ENCODE measurements around the gene UBE2V1.

- TF ChIP-seq, protein P1, sequence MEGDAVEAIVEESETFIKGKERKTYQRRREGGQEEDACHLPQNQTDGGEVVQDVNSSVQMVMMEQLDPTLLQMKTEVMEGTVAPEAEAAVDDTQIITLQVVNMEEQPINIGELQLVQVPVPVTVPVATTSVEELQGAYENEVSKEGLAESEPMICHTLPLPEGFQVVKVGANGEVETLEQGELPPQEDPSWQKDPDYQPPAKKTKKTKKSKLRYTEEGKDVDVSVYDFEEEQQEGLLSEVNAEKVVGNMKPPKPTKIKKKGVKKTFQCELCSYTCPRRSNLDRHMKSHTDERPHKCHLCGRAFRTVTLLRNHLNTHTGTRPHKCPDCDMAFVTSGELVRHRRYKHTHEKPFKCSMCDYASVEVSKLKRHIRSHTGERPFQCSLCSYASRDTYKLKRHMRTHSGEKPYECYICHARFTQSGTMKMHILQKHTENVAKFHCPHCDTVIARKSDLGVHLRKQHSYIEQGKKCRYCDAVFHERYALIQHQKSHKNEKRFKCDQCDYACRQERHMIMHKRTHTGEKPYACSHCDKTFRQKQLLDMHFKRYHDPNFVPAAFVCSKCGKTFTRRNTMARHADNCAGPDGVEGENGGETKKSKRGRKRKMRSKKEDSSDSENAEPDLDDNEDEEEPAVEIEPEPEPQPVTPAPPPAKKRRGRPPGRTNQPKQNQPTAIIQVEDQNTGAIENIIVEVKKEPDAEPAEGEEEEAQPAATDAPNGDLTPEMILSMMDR (IDR thresholded peaks at IDR 0.05; ENCODE audit: insufficient read depth, low read length, poor library complexity, severe bottlenecking): no peak
- no peak for TF ChIP-seq EZH2phosphoT487 (conservative IDR thresholded peaks at IDR 0.05; ENCODE audit: low read length)
Measured at GRCh38 chr20:50121858-50122271, 8.9 kb upstream of the UBE2V1 start.

All from SU-DHL-6 (cell line).